HG03469 (cell line): Measurements from ENCODE around the gene CTRL.
A peak's percentile ranks its signal among the peaks of the same experiment; 100 is the strongest.
"Not testable (repeated sequence)": the region's sequence is repeated elsewhere in the genome, so short reads cannot be mapped to it uniquely, and the experiment has no call there.

Experiments
- ATAC-seq: cut with Tn5 transposase; IDR thresholded peaks from one replicate; pipeline ENCODE4 v1.9.1; 2021; ENCODE audit warnings: mild to moderate bottlenecking, moderate library complexity, moderate number of reproducible peaks; ENCODE audit not compliant: unreplicated experiment

Gene CTRL

GRCh38 chr16:67931712-67932461, at the start of gene CTRL:
Gene CTRL (minus strand): TSS chr16:67931862. CDS start chr16:67931852, 10 bp downstream.
- no peak for ATAC-seq

GRCh38 chr16:67979955-67980678, 48.5 kb upstream of the CTRL start, which contains the start of gene DPEP3:
Gene DPEP3 (minus strand): TSS chr16:67980499. CDS start chr16:67980380, 119 bp downstream.
- no peak for ATAC-seq

GRCh38 chr16:67977469-67978227, 46.0 kb upstream of the CTRL start:
- ATAC-seq = no peak

GRCh38 chr16:67977005-67977404, 45.3 kb upstream of the CTRL start:
- no peak for ATAC-seq

GRCh38 chr16:67976205-67976604, 44.5 kb upstream of the CTRL start:
- ATAC-seq = no peak

- ATAC-seq = no peak
These were observed 43.9 kb upstream of the CTRL start for GRCh38 chr16:67975321-67976105.

- not testable (repeated sequence) for ATAC-seq
These were observed 40.6 kb upstream of the CTRL start for GRCh38 chr16:67972285-67972684.

- no peak for ATAC-seq
These were observed 39.4 kb upstream of the CTRL start for GRCh38 chr16:67971111-67971510.

- no peak for ATAC-seq
These were observed 37.8 kb upstream of the CTRL start for GRCh38 chr16:67969254-67970039.

- ATAC-seq = peak; percentile 61
These were observed 37.0 kb upstream of the CTRL start, which contains the start of gene SLC12A4 for GRCh38 chr16:67968400-67969253. Gene SLC12A4 (minus strand): TSS chr16:67968637. CDS start chr16:67968553, 84 bp downstream.

GRCh38 chr16:67967958-67968399, 36.3 kb upstream of the CTRL start:
- peak; percentile 17 for ATAC-seq

GRCh38 chr16:67967183-67967957, 35.7 kb upstream of the CTRL start:
- ATAC-seq = no peak

- ATAC-seq = no peak
These were observed 35.0 kb upstream of the CTRL start for GRCh38 chr16:67966549-67967182.

GRCh38 chr16:67965668-67966548, 34.2 kb upstream of the CTRL start:
- no peak for ATAC-seq

GRCh38 chr16:67964477-67965131, 32.9 kb upstream of the CTRL start:
- ATAC-seq = no peak
